Peyer's patch (tissue), 4 donors: ENCODE data around the gene CRIM1.

ENCODE experiments used
- CTCF ChIP-seq, 6 experiments: fragments of 450-650 bp in 4 of 6; fragments of 200-600 bp in 2 of 6; sonication (generic) in 1 of 6; IDR thresholded peaks; one replicate each; pipeline ENCODE4 v1.5.1; 2017 to 2019; ENCODE audit warnings: antibody characterized with exemption in 6 of 6, mild to moderate bottlenecking in 3 of 6, moderate library complexity in 1 of 6
- POLR2A ChIP-seq, 2 donors: fragments of 450-650 bp; IDR thresholded peaks; one replicate each; pipeline ENCODE4 v1.5.1; 2017; ENCODE audit warnings: antibody characterized with exemption in 2 of 2, mild to moderate bottlenecking in 2 of 2, moderate library complexity in 2 of 2

GRCh38 chr2:36577884-36578283 lies 222.3 kb downstream of the CRIM1 start:
- TF ChIP-seq POLR2A (IDR thresholded peaks at IDR 0.05), result no peak
- TF ChIP-seq CTCF (IDR thresholded peaks at IDR 0.05), result no peak
